Heart left ventricle (tissue), 16 donors: ENCODE results near the gene METTL27. TPM values are rescaled to one million over a fixed set of nuclear protein-coding genes. Genes with fewer than 3 reads are reported as not detected.
A peak's percentile ranks its signal among the peaks of the same experiment; 100 is the strongest.
"Not testable (repeated sequence)": the region's sequence is repeated elsewhere in the genome, so short reads cannot be mapped to it uniquely, and the experiment has no call there.

Source experiments
- ATAC-seq, 4 donors: fragments of 200-7000 bp; cut with Tn5 transposase; one replicate each; pipeline ENCODE4 v1.9.1; 2020 to 2022; ENCODE audit warnings: moderate library complexity in 4 of 4, mild to moderate bottlenecking in 3 of 4, moderate number of reproducible peaks in 1 of 4
- DNase-seq, 5 donors: peaks; one replicate each; pipeline ENCODE4 v3.0.0-alpha.2; 2020
- H3K27ac ChIP-seq, 12 donors: fragments of 200-600 bp; sonication (generic) in 4 of 12; one replicate each; pipeline versions ENCODE4 v1.5.0 to v1.8.0; 2016 to 2022; ENCODE audit warnings: mild to moderate bottlenecking in 2 of 12
- H3K27me3 ChIP-seq, 9 donors: fragments of 200-600 bp; sonication (generic) in 2 of 9; one replicate each; pipeline versions ENCODE4 v1.5.1 to v1.8.0; 2016 to 2022; ENCODE audit warnings: mild to moderate bottlenecking in 3 of 9
- H3K36me3 ChIP-seq, 9 donors: fragments of 200-600 bp; sonication (generic) in 2 of 9; one replicate each; pipeline versions ENCODE4 v1.5.0 to v1.8.0; 2018 to 2022; ENCODE audit warnings: mild to moderate bottlenecking in 2 of 9
- H3K4me1 ChIP-seq, 12 donors: fragments of 200-600 bp; sonication (generic) in 4 of 12; one replicate each; pipeline versions ENCODE4 v1.5.0 to v1.8.0; 2016 to 2022; ENCODE audit warnings: mild to moderate bottlenecking in 3 of 12
- H3K4me3 ChIP-seq, 12 donors: fragments of 200-600 bp; sonication (generic) in 4 of 12; one replicate each; pipeline versions ENCODE4 v1.5.0 to v1.8.0; 2017 to 2022; ENCODE audit warnings: mild to moderate bottlenecking in 9 of 12, moderate library complexity in 4 of 12
- H3K9me3 ChIP-seq, 12 donors: fragments of 200-600 bp; sonication (generic) in 4 of 12; one replicate each; pipeline versions ENCODE4 v1.5.0 to v1.8.0; 2016 to 2022; ENCODE audit warnings: mild to moderate bottlenecking in 1 of 12
- CTCF ChIP-seq, 12 donors: fragments of 200-600 bp; sonication (generic) in 4 of 12; IDR thresholded peaks; one replicate each; pipeline versions ENCODE4 v1.5.0 to v1.8.0; 2018 to 2022; ENCODE audit warnings: antibody characterized with exemption in 12 of 12, mild to moderate bottlenecking in 5 of 12
- POLR2A ChIP-seq, 2 donors: fragments of 450-650 bp; IDR thresholded peaks; one replicate each; pipeline ENCODE4 v1.6.1; 2017; ENCODE audit warnings: antibody characterized with exemption in 2 of 2, mild to moderate bottlenecking in 2 of 2, moderate library complexity in 2 of 2
- WGBS, 4 donors: extraction: QIAGEN DNeasy Blood & Tissue Kit in 2 of 4; methylation state at CpG; one replicate each; pipeline versions ENCODE4 v1.1.5 to v1.1.7; 2013 to 2018; 5-methylcytosine and 5-hydroxymethylcytosine counted together
- intact Hi-C, 10 donors: fragments of 100-400 bp; cut with DNase I; formaldehyde crosslinking; loops; one replicate each; pipeline versions ENCODE4 v1.11.1 to v1.14.2; 2022
- polyA plus RNA-seq, 2 donors: library from polyadenylated mRNA; stranded (reverse); fragments of 200-250 nt; gene quantifications; one replicate each; pipeline ENCODE4 v1.2.3, GENCODE V29; 2013
- total RNA-seq, 9 donors: library from RNA; depleted of rRNA in 2 of 9; stranded (reverse); fragments of >200 nt in 2 of 9; fragmentation: NEBNext Ultra II Directional in 3 of 9; extraction: Animal tissue kit (Norgen Biotek cat#: 25700) in 3 of 9; gene quantifications; one replicate each; pipeline versions ENCODE4 v1.1.0 to v1.2.4, GENCODE V29; 2016 to 2023
- donor health status: ischemic (EF 13 %, LVEDD 7.1; RV severe dilation, severe dysfunction).
- donor health status: healthy with polysubstance abuse.
- donor health status: DM: no; HTN: yes; CAD: no.
- donor health status: DM: no; HTN: no; CAD: no.
- donor health status: ischemic (EF 25% LVEDD 6.9; RV normal size, moderate dysfunction).
- donor health status: ischemic (EF 25% LVEDD 5.7; RV mildly dilated, moderate dysfunction).
- donor health status: healthy.
- donor health status: DM: yes; HTN: yes; CAD: no.
- donor health status: ischemic (EF 35%, LVEDD 5.7; RV mildly dilated, moderate dysfunction).
- donor health status: nonischemic (EF 11% LVEDD 7.7; RV severe dilation, severe dysfunction).
- donor health status: DM: yes; HTN: yes; CAD: no.
- donor health status: PGD.
- donor health status: ischemic (EF 29% LVEDD 5.4; RV normal size, mild dysfunction).
- donor health status: nonischemic (EF 23%, LVEDD 6.1; RV moderate dilation, normal function).

Gene METTL27
- total and polyA plus RNA-seq, 11 donors = 0.12 to 2.7 (median 0.65) TPM; not detected in 4

GRCh38 chr7:73888959-73889358 is 46.6 kb upstream of the METTL27 start:
- ATAC-seq = no peak
- Histone ChIP-seq H3K9me3 (no peaks in the 10 kb centered on the region), H3K27me3 (peaks cover 0 to 5% (median 0%) of the 10 kb centered on the region in 9 donors), H3K4me1 (peaks cover 4 to 62% (median 28%) of the 10 kb centered on the region in 12 donors), H3K36me3 (no peaks in the 10 kb centered on the region), H3K4me3 (no peak overlapping the region), H3K27ac (no peak overlapping the region)
- intact Hi-C loops = no loop called here
- 81 to 87% (median 84%) methylated on average over 4 to 6 of the region's 6 CpGs for WGBS, 4 donors
- no peak for DNase-seq
- TF ChIP-seq CTCF (IDR thresholded peaks at IDR 0.05) (no peak), POLR2A (IDR thresholded peaks at IDR 0.05) (no peak)

GRCh38 chr7:73887762-73888161 is 45.4 kb upstream of the METTL27 start:
- intact Hi-C loops = no loop called here
- TF ChIP-seq CTCF (IDR thresholded peaks at IDR 0.05) = no peak
- TF ChIP-seq POLR2A (IDR thresholded peaks at IDR 0.05) = no peak
- 85 to 100% (median 89%) methylated on average over 5 of the region's 5 CpGs for WGBS, 4 donors
- Histone ChIP-seq H3K27ac (peak overlapping the region in 1 of 12 donors; percentile 71), H3K36me3 (no peaks in the 10 kb centered on the region), H3K4me1 (peaks cover 4 to 50% (median 18%) of the 10 kb centered on the region in 12 donors), H3K9me3 (no peaks in the 10 kb centered on the region), H3K27me3 (peaks cover 0 to 5% (median 0%) of the 10 kb centered on the region in 9 donors), H3K4me3 (no peak overlapping the region)
- no peak for ATAC-seq
- no peak for DNase-seq

- intact Hi-C loops = no loop called here
- H3K9me3 ChIP-seq = no peaks in the 10 kb centered on the region
- peak overlapping the region; percentile 45 to 86 (median 67) for H3K27ac ChIP-seq
- 15 to 20% (median 19%) methylated on average over 22 to 25 of the region's 25 CpGs for WGBS, 4 donors
- peaks cover 0 to 5% (median 0%) of the 10 kb centered on the region in 9 donors for H3K27me3 ChIP-seq
- ATAC-seq (peak; percentile 69 to 76 (median 72)), DNase-seq (peak; percentile 63 to 85 (median 79))
- H3K4me1 ChIP-seq = peaks cover 7 to 52% (median 25%) of the 10 kb centered on the region in 12 donors
- no peaks in the 10 kb centered on the region for H3K36me3 ChIP-seq
- TF ChIP-seq CTCF (IDR thresholded peaks at IDR 0.05) (no peak), POLR2A (IDR thresholded peaks at IDR 0.05) (no peak)
- H3K4me3 ChIP-seq = peak overlapping the region in 1 of 12 donors; percentile 24
These were observed 43.9 kb upstream of the METTL27 start for GRCh38 chr7:73885975-73886798.

GRCh38 chr7:73885433-73885974 is 43.2 kb upstream of the METTL27 start:
- peaks cover 0 to 5% (median 0%) of the 10 kb centered on the region in 9 donors for H3K27me3 ChIP-seq
- no peaks in the 10 kb centered on the region for H3K9me3 ChIP-seq
- H3K4me1 ChIP-seq = peaks cover 7 to 52% (median 31%) of the 10 kb centered on the region in 12 donors
- H3K4me3 ChIP-seq = no peak overlapping the region
- ATAC-seq (no peak), DNase-seq (no peak)
- TF ChIP-seq CTCF (IDR thresholded peaks at IDR 0.05) = no peak
- TF ChIP-seq POLR2A (IDR thresholded peaks at IDR 0.05) = no peak
- peak overlapping the region in 8 of 12 donors; percentile 45 to 86 (median 73) for H3K27ac ChIP-seq
- 98 to 99% (median 98%) methylated on average over 3 of the region's 3 CpGs for WGBS, 4 donors
- no peaks in the 10 kb centered on the region for H3K36me3 ChIP-seq
- intact Hi-C loops = no loop called here

- not testable (repeated sequence) for H3K27ac ChIP-seq, H3K9me3 ChIP-seq, H3K36me3 ChIP-seq, H3K4me3 ChIP-seq, ATAC-seq, DNase-seq, H3K27me3 ChIP-seq
- 91 to 95% (median 94%) methylated on average over 3 of the region's 3 CpGs for WGBS, 4 donors
- intact Hi-C loops = loop anchor here in 2 of 10 donors (5.0 kb wide), 2 partner anchors 142 to 147 kb away; partner anchors contain the start of gene ELN (in 1 of the 2)
- H3K4me1 ChIP-seq = peaks cover 7 to 53% (median 37%) of the 10 kb centered on the region in 12 donors
These were observed 42.6 kb upstream of the METTL27 start for GRCh38 chr7:73884867-73885422.
